Endometrium (tissue), 2 donors: ENCODE data around the gene IL1RL1.
"Not testable (repeated sequence)": the region's sequence is repeated elsewhere in the genome, so short reads cannot be mapped to it uniquely, and the experiment has no call there.

Experiments used
- FAIRE-seq: peaks from 2 replicates; lab custom pipeline; 2012; peaks lifted over from hg19 to GRCh38; lab: Jason Lieb, UNC
- donor health status: control.
- donor health status: control.

The IL1RL1 gene

DNA sequence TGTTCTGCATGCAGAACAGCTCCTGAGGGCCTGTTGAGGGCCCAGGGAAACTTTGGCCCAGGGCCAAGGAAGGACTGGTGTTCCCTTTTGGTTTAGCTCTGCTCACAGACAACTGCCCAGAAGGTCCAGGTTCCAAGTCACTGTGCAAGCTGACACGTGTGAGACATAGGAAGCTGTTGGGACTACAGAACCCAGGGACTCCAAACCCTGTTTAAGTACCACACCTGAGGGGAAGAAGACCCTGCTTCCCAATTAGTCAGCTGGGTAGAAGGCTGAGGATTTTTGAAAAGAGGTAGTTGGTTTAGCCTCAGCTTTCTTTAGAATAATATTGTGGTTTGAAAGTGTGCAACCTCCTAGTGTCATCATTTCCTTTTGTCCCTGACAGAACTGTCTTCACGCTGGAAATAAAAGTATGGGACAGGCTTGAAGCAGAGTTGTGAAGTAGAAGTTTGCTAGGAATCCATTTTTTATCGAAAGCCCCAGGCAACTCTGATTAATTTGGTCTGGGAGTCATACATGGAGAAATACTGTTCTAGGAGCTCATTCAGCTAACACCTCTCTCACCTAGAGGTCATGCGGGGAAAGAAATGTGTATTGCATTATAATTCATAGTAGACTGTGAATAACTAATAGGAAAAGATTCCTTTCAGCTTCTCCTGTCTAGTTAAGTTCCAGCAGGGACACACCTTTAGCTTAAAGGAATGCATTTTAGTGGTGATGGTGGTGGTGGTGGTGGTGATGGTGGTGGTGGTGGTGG is 19.9 kb upstream of the IL1RL1 start:
- FAIRE-seq = no peak

DNA sequence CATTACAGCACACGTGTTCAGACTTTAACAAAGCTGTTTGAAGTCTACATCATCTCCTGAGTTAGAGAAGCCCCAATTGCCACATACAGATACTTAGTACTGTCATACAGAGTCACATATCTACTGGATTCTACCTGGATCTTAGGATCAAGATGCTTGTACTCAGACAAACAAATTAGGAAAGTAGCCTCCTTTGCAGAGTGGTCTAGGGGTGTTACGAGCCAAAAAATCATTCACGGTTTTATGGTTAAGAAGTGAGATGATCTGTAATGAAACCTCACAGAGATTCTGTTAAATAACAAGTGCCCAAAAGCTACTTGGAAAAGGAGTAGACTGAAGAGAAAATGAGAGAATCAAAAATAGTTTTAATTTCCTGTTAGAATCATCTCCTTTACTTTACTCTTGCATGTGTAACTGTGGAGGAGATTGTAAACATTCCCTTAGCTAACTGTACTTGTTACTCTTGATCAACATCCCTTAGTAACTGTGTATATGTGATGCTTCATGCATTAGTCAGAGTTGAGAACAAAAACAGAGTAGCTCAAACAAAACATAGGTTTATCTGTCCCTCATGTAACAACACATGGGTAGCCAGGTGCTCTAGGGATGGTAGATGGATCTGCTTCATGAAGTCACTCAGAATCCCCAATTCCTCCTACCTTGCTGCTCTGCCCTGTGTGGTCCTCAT is 16.4 kb upstream of the IL1RL1 start:
- no peak for FAIRE-seq

DNA sequence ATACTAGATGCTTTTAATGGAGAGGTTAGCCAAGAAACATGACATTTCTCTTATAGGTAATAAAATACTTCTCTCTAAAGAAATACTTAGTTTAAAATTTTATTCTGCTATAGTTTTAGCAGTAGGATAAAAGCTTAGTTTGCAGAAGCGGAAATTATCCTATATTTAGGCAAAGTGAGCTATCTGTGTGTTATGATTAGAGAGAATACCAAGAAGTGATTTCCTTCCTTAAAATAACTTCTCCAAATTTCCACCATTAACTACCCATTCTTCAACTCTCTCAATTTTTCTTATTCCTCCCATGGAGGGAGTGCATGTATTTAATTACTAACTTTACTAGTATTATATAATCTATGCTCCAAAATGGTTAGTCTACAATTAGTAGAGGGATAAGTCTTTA is 15.8 kb upstream of the IL1RL1 start:
- FAIRE-seq = no peak

DNA sequence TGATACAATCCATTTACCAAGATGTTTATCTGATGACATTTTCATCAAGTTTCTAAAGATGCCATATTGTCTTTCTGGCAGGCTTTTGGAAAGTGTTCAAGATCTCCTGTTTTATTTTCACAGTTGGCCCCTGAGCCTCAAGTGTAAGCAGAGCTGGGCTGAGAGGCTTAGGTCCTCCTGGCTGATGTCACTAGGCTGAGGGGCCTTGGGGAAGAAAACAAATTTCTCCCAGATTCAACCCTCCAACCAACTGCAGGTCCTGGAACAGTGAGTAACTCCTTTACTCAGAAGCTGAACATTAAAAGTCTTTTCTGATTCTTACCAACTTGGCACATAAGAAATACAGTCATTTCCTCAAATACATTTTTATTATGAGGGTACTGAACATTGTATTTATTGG is 14.9 kb upstream of the IL1RL1 start:
- FAIRE-seq = no peak

DNA sequence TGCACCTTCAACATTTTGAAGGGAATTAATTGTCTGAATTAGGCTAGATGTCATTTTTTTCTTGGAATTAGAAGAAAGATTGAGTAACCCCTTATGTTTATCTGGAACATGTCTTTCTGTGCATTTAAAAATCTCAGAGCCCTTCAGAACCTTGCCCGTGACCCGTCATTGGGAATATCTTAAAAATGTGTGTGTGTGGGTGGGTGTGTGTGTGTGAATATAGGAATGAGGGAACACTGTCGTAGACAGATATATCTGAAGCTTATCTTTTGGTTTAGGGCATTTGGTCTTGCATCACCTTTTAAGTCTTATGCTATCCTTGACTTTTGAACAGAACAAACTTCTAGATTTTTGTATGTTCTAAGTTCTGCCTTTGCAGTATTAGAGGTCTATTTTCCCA is 13.5 kb upstream of the IL1RL1 start:
- FAIRE-seq = no peak

DNA sequence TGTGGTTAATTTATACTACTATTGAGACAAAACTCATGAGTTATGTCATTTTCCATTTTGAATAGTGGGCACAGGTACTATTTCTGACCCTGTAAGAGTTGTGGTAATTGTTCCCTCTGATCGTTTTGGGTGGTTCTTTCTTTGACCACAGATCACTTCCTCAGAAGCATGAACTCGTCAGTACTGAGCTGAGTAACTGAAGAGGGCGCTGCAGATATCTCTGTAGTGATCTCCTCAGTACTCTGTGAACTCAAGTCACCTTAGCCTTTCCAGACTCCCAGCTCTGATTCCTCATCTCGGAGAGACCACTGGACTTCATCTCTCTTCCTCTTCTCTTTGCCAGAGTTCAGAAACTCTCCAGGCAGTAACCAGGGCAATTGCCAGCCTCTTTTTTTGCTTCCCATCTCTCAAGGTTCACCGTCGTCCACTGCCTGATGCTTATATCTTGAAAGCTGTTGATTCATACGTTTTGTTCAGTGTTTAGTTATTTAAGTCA is 9.4 kb upstream of the IL1RL1 start:
- FAIRE-seq = no peak

DNA sequence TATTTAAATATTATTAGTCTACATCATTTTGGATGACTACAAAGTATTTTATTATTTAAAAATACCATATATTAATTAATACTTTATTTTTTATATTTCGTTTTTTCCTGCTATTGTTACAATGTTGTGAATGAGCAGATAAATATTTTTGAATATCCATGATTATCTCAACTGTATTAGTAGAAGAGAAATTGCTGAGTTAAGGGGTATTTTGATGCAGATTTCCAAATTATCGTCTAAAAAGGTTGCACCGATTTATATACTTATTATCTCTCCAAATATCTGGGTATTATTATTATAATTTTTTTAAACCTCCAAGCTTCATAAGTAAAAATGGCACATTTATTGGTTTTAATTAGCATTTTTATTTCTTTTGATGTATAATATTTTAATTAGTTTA is 8.9 kb upstream of the IL1RL1 start:
- FAIRE-seq = no peak

DNA sequence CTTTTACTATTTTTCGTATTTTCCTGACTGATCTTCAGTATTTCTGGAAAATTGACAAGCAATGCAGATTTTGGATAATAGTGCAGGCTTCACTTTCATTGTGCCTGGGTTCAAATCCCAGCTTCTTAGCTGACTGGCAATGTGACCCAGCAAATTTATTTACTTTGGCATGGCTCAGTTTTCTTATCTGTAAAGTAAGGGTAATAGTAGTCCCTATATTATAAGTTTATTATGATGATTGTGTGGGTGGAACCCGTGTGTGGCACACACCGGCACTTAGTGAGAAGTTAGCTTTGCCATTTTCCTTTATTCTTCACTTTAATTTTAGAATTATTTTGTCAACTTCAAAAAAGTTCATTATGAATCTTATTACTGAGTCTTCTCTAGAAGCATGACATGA is 7.8 kb upstream of the IL1RL1 start:
- no peak for FAIRE-seq

DNA sequence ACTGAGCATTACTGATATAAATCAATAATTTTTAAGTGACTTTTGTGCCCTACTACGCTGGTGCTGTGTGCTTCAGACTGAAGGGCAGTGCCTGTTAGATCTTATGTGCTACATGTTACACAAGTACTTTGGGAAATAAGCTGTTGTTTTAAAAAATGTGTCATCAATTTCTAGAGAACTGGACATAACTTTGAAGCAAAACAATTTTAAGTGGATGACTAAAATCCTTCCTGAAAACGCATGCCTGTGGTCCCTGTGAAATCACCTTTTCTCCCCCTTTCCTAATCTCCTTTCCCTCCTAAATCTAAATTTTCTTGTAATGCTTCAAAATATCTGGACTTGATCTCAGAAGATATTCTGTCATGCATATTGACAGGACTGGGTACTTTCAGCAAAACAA is 7.1 kb upstream of the IL1RL1 start:
- FAIRE-seq = no peak

DNA sequence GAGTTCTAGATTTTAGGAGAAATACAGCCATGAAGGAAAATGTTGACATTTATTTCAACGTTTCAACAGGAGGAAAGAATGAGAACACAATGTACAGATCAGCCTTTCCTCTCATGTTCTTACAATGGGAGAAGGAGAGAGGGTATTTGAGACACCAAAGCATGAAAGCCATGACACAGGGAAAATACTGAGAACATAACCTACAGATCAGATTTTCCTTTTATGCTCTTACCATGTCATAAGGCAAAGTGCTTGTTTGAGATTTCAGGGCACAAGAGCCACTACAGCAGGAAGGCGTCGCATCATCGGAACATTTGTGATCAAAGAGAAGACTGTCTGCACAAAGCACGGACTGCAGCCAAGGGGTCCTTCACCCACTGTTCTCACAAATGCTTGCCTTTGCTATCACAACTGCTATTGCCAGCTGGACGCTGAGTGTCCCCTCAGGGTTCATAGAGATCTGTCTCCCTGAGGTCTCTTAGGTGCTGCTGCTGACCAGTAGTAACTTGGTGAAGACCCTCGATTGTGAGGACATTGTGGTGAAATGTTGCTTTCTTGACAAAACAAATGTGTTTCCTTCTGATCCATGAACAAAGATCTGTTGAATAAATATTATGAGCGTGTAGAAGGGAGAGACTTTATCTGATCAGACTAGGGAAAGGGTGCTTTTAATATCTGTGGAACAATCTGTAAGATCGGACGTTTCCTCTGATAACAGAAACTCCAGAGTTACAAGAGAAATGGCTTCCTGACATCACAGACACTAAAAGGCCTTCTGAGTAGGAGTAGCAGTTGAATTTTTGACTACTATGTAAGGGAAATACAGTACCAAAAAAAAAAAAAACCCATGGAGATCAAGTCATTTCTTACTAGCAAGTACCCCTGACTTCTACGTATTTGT is 6.4 kb upstream of the IL1RL1 start:
- FAIRE-seq = no peak

DNA sequence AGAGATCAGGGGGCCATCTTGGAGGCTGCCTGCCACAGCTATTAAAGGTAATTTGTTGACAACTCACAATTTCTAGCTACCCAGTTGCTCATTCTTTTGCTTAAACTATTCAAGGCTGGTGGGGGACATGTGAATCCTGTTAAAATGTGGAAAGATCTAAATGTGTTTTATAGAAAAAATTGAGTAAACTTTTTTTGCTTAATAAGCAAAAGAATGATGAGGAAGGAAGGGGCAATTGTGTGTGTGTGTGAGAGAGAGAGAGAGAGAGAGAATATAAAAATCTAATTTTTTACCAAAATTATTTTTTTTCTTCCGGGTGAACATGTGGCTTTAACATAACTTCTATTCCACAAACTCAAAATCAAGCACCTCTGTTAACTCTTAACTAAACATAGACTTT is 5.2 kb upstream of the IL1RL1 start:
- FAIRE-seq = no peak

DNA sequence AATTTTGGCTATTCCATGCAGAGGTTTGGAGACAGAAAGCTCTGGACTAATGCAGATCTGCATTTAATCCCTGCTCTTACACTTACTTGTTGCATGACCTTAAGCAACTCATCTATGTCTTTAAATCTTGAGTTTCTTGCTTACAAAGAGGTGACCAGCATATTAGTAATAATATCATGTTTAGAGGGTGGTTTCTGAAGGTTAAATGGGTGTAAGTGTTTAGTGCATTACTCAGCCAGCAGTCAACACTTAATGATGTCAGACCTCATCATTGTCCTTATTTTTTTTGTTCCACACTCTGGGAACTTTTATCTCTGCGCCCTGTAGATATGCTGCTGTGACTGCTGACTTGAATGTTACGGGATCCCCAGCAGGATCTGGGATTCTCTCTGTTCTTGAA is 1.7 kb downstream of the IL1RL1 start:
- FAIRE-seq = no peak

DNA sequence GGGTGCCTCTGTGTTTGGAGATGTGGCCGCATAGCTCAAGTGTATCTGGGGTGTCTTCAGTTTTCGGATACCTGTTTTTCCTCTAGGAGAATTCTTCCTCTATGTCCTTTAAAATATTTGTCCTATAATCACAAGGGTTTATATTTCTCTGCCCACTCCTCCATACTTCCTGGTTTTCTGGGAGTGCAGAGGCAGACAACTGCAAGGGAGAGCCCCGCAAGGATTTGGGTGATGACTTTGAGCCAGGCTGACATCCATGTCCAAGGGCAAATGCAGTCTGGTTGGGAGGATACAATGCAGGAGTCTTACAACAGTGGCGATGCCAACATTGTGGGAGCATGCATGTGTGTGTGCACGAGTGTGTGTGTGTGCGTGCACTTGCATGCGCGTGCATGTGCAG is 2.1 kb downstream of the IL1RL1 start:
- FAIRE-seq = no peak

DNA sequence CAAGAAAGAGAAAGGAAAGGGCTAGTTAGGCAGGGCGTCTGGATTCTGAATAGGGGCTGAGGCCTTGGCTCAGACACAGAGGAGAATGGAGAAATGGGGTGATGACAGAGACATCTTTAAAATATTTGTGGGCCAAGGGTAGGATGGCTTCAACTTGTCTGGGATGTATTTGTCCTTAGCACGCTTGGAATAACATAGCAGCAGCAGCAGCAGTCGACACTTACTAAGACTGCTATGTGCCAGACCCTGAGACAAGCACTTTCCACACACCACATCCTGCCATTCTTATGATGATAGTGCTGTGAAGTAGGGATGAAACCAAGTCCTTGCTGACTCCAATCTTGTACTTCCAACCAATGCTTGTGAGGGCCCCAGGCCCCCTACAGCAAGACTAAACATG is 2.6 kb downstream of the IL1RL1 start:
- FAIRE-seq = no peak

DNA sequence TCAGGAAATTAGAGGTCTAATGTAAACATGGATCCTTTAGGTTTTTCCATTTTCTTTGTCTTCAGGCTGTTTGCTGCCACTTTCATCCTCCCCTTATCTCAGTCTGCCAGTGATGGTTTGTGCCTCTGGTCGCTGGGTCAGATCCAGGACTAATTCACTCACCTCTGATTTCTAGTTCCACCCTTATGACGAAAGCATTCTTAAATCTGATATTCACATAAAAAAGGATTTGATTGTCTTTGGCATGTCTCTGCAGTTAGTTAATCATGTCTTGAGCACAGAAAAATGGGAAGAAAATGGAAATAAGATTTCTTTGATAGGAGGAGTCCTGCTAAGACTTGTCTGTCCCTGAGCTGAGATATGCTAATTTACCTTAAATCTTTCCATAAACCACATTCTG is 4.6 kb downstream of the IL1RL1 start:
- no peak for FAIRE-seq

DNA sequence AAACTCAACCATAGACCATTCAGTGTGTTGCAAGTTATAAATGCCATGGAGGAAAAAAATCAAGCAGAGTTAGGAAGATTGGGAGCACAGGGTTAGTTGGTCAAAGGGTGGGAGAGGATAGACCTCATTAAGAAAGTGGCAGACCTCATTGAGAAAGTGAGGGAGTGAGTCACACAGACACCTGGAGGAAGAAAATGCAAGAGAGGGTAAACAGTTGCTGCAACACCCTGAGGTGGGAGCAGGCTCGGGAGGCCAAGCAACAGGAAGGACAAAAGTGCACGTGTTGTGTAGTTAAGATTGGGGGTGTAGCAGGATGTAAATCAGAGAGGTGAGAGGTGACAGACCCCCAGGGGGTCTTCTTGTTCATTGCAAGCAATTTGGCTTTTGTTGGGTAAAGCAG is 6.4 kb downstream of the IL1RL1 start:
- FAIRE-seq = no peak

DNA sequence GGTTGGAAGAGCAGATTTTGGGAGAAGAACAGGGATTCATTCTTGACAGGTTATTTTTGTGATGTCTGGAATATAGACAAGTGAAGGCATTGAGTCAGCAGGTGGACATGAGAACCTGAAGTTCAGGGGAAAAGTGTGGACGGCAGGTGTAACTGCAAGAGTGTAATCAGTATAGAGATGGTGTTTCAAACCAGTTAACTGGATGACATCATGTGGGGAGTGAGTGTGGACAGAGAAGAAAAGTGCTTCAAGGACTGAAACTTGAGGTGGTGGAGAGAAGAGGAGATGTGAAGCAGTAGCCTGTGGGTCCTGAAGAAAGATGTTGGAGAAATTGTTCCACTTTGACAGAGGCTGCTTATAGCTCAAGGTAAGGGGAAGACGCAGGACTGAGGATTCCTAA is 7.1 kb downstream of the IL1RL1 start:
- no peak for FAIRE-seq

DNA sequence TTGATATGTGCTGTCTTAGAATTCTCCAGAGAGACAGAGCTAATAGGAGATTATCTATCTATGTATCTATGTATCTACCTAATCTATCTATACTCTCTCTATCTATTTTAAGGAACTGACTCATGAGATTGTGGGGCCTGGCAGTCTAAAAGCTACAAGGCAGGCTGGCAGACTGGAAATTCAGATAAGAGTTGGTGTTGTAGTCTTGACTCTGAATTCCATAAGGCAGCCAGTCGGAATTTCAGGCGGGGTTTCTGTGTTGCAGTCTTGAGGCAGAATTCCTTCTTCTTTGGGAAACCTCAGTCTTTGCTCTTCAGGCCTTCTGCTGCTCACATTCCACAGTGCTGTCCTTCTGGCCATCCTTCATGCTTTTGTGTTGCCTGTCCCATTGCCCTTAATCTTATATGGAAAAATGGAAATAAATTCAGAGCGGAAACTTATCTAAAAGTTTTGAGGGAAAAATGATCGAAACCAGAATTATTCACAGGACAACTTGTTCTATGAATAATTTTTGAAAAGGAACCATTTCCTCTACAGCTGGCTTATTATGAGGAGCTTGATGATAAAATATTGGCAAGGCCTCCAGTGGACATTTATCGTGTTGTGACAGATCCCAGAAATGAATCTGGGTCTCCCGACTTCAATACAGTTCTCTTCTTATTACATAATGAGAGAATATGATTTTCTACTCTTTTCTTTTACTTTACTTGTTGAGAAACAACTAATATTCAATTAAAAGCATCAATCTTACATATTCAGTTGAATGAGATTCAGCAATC is 10.8 kb downstream of the IL1RL1 start:
- no peak for FAIRE-seq

DNA sequence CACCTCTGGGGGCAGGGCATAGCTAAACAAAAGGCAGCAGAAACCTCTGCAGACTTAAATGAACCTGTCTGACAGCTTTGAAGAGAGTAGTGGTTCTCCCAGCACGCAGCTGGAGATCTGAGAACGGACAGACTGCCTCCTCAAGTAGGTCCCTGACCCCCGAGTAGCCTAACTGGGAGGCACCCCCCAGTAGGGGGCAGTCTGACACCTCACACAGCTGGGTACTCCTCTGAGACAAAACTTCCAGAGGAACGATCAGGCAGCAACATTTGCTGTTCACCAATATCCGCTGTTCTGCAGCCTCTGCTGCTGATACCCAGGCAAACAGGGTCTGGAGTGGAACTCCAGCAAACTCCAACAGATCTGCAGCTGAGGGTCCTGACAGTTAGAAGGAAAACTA is 13.6 kb downstream of the IL1RL1 start:
- FAIRE-seq = not testable (repeated sequence)

DNA sequence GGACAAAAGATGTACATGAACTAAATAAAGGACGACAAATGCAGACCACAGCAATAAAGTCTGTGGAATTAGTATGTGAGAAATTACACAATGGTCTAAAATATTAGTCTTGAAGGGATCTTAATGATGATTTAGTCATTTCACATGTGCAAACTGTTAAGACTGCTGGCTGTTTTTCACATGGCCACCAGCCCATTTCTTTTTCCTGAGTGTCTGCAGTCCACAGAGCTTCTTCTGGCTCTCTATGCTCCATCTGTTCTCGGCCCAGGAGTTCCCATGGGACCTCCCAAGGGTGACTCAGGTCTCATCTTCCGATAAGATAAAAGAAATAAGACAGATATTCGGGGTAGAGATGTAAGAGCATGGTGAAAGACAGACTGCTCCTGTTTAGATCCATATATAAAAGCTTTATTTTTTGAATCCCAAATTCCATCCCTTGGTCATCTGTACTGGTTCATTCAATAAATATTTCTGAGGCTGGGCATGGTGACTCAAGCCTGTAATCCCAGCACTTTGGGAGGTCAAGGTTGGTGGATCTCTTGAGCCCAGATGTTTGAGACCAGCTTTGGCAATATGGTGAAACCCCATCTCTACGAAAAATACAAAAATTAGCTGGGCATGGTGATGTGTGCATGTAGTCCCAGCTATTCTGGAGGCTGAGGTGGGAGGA is 20.1 kb downstream of the IL1RL1 start:
- FAIRE-seq = no peak

DNA sequence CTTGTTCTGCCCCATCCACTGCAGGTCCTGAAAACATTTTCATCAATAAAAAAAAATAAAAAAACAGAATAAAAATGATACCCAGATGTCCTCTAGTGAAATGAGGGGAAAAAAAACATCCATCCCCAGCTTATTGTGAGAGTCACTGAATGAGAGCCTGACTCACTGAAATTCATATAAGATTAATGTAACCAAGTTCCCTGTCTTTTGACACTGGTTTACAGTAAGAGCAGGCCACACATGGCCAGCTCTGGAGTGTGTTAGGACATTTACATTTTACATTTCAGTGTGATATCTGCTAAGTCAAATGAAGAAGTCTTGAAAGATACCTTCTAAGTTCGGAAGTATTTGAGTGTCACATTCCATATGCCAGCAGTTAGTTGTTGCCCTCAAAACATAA is 23.1 kb downstream of the IL1RL1 start:
- FAIRE-seq = no peak
